ENCODE measurements around the gene TSPEAR. TPM values are rescaled to one million over a fixed set of nuclear protein-coding genes. Genes with fewer than 3 reads are reported as not detected.

Gene TSPEAR
- total and polyA plus RNA-seq, 5 experiments from 2014 or later: 0.07 TPM; not detected in 4

GRCh38 chr21:44737706-44738354 is 26.5 kb upstream of the TSPEAR start:
- Mint-ChIP-seq H3K27ac (peak overlapping the region in 4 of 10 donors; percentile 10 to 82 (median 70)), H3K4me3 (no peak overlapping the region), H3K9me3 (peaks cover 0 to 32% (median 2%) of the 10 kb centered on the region in 9 donors), H3K4me1 (peaks cover 4 to 11% (median 7%) of the 10 kb centered on the region in 4 donors), H3K27me3 (no peaks in the 10 kb centered on the region), H3K36me3 (peaks cover 0 to 9% (median 4%) of the 10 kb centered on the region in 3 donors)
- peak in 1 of 10 donors; percentile 23 for DNase-seq
- ATAC-seq: no peak
- POLR2A ChIA-PET: no interaction called here

DNA sequence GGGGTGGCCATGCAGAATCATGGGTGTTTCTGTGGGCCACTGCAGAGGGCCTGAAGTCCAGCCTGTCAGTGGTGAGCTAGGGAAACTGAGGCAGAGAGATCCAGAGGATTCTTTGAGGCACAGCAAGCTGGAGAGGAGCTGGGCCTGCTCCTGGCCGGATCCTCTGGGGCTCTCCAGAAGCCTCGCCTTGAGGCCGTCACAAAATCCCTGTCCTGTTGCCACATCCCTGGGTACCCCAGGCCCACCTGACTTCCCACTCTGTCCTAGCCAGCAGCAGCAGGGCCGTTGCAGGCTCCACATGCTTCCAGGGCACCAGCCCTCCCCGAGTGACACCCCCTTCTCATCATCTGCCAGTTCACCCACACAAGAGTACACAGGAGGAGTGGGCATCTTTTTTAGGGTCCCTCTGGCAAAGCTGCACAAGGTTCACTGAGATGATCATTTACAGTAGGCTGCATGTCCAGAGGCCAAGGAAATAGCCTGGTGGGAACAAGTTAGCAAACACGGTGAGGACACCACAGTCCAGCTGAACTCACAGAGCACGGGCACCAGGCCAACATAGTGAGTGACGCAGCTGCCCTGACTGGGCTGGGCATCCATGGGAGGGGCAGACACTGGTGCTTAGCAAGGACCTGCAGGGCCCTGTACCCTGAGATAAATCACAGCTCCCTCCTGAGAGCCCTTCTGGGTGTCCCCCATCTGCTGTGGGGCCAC is 25.1 kb upstream of the TSPEAR start:
- POLR2A ChIA-PET: interaction anchor here (0.6 kb wide), 1 partner anchor 38 kb away, joined by 3 read pairs; no protein-coding TSS in a partner anchor
- ATAC-seq (no peak), DNase-seq (no peak)
- Mint-ChIP-seq H3K27ac (peak overlapping the region in 1 of 10 donors; percentile 18), H3K27me3 (peaks cover 0 to 3% (median 0%) of the 10 kb centered on the region in 5 donors), H3K36me3 (peaks cover 0 to 9% (median 4%) of the 10 kb centered on the region in 3 donors), H3K4me3 (no peak overlapping the region), H3K4me1 (peaks cover 0 to 6% (median 3%) of the 10 kb centered on the region in 4 donors), H3K9me3 (peaks cover 0 to 32% (median 2%) of the 10 kb centered on the region in 9 donors)

DNA sequence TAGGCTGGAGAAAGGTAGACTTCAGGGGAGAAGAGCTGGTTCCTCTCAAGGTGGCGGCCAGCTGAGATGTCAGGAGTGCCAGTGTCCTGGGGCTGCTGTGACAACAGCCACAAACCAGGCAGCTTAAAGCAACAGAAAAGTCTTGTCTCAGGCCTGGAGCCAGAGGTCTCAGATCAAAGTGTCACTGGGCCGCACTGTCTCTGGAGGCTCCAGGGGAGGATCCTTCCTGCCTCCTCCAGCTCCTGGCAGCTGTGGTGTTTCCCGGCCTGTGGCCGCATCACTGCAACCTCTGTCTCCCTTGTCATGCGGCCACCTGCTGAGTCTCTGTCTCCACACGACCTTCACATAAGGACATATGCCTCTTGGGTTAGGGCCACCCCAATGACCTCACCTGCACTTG is 24.4 kb upstream of the TSPEAR start:
- DNase-seq (no peak), ATAC-seq (no peak)
- Mint-ChIP-seq H3K27ac (no peak overlapping the region), H3K4me3 (no peak overlapping the region), H3K27me3 (peaks cover 0 to 3% (median 0%) of the 10 kb centered on the region in 5 donors), H3K36me3 (peaks cover 0 to 9% (median 4%) of the 10 kb centered on the region in 3 donors), H3K4me1 (peaks cover 0 to 5% (median 2%) of the 10 kb centered on the region in 4 donors), H3K9me3 (peaks cover 0 to 32% (median 2%) of the 10 kb centered on the region in 9 donors)
- POLR2A ChIA-PET: no interaction called here

- ATAC-seq (no peak), DNase-seq (no peak)
- Mint-ChIP-seq H3K27ac (no peak overlapping the region), H3K4me3 (no peak overlapping the region), H3K4me1 (peaks cover 0 to 5% (median 2%) of the 10 kb centered on the region in 4 donors), H3K9me3 (peaks cover 0 to 28% (median 2%) of the 10 kb centered on the region in 9 donors), H3K36me3 (peaks cover 0 to 9% (median 4%) of the 10 kb centered on the region in 3 donors), H3K27me3 (peaks cover 0 to 3% (median 0%) of the 10 kb centered on the region in 5 donors)
- POLR2A ChIA-PET: no interaction called here
These were observed 23.5 kb upstream of the TSPEAR start for GRCh38 chr21:44734841-44735240.

DNA sequence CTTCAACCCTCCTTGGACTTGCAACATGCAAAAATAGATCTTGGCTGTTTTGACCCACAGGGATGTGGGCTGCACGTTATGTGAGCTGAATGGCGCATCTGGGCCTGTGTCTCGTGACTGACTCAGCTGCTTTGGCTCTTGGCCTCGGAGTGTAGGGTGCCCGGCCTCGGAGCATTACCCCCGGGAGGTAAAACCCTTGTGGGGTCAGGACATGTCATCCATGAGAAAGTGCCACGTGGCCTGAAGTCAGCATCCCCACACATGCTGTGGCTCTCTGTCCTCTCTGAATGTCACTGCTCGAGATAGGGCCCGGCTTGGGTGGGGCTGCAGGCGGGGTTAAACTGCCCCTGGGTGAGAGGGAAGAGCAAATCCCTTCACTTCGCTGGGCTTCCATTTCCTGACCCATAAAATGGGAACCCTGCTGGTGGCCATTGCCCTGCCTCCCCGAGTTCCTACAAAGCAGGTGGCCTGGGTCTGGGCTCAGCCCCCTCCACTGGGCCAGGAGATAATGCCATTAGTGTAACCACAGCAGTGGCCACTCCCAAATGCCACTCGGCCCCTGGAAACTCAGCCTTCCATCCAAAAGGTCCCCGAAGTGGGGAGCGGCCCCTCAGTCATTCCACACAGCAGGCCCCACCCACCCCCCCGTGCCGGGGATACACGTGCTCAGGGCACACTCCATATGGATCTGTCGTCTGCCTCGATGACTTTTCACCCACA is 22.8 kb upstream of the TSPEAR start:
- DNase-seq: no peak
- Mint-ChIP-seq H3K27ac (peak overlapping the region in 1 of 10 donors; percentile 34), H3K36me3 (peaks cover 0 to 9% (median 4%) of the 10 kb centered on the region in 3 donors), H3K9me3 (peaks cover 0 to 22% (median 2%) of the 10 kb centered on the region in 9 donors), H3K27me3 (peaks cover 0 to 3% (median 0%) of the 10 kb centered on the region in 5 donors), H3K4me3 (no peak overlapping the region), H3K4me1 (peaks cover 0 to 5% (median 2%) of the 10 kb centered on the region in 4 donors)
- no peak for ATAC-seq
- POLR2A ChIA-PET: interaction anchor here (1.9 kb wide), 1 partner anchor 77 kb away, joined by 5 read pairs; the partner anchor contains the start of gene KRTAP12-3

DNA sequence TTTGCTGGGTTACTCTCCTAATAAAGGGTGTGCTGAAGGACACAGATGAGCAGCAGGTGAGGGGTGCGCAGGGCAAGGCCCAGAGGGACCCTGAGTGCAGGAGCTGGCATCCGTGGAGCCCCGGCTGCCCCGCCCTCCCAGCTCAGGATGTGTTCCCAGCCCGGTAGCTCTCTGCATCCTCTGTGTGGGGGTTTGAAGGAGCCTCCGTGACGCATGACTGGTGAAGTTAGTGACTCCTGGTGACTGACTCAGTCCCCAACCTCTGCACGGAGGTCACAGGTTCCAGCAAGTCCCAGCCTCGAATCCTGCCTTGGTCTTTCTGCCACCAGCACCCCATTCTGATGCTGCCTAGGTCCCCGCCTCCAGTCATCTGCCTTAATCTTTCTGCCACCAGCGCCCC is 21.6 kb upstream of the TSPEAR start:
- H3K27ac Mint-ChIP-seq: no peak overlapping the region
- H3K9me3 Mint-ChIP-seq: peaks cover 0 to 12% (median 0%) of the 10 kb centered on the region in 9 donors
- no peak for DNase-seq
- ATAC-seq: no peak
- no peak overlapping the region for H3K4me3 Mint-ChIP-seq
- peaks cover 0 to 5% (median 4%) of the 10 kb centered on the region in 3 donors for H3K36me3 Mint-ChIP-seq
- H3K4me1 Mint-ChIP-seq: peaks cover 0 to 5% (median 2%) of the 10 kb centered on the region in 4 donors
- POLR2A ChIA-PET: interaction anchor here (1.9 kb wide), 1 partner anchor 75 kb away, joined by 5 read pairs; the partner anchor contains the start of gene KRTAP12-3
- peaks cover 0 to 3% (median 1%) of the 10 kb centered on the region in 5 donors for H3K27me3 Mint-ChIP-seq

- Mint-ChIP-seq H3K4me3 (peak overlapping the region in 1 of 10 donors; percentile 45), H3K27me3 (peaks cover 0 to 5% (median 1%) of the 10 kb centered on the region in 5 donors), H3K36me3 (no peaks in the 10 kb centered on the region), H3K27ac (no peak overlapping the region), H3K4me1 (peaks cover 0 to 4% (median 0%) of the 10 kb centered on the region in 4 donors), H3K9me3 (peaks cover 0 to 9% (median 0%) of the 10 kb centered on the region in 9 donors)
- no peak for ATAC-seq
- no peak for DNase-seq
- POLR2A ChIA-PET: interaction anchor here (1.9 kb wide), 1 partner anchor 75 kb away, joined by 5 read pairs; the partner anchor contains the start of gene KRTAP12-3
These were observed 20.9 kb upstream of the TSPEAR start for GRCh38 chr21:44732263-44732662.

DNA sequence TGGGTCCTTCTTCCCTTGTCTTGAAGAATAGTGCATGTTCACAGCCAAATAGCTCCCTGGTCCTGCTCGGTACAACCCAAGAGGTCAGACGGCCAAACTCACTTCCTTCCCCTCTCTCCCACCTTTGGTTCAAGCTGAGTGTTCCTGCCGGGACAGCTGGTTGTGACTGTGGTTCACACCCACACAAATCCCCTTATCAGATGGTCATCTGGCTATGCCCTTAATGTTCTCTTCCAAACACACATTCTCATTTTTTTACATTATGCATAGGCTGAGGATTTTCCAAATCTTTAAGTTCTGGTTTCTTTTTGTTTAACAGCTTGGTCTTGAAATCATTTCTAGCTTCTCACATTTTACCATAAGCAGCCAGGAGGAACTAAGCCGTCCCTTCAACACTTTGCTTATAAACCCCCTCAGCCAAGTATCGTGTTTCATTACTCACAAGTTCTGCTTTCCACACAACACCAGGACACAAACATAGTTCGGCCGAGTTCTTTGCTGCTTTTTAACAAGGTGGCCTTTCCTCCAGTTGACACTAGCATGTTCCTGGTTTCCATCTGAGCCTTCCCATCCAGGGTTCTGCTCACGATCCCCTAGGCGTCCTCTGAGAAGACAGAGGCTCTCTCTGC is 19.7 kb upstream of the TSPEAR start:
- Mint-ChIP-seq H3K27ac (peak overlapping the region in 4 of 10 donors; percentile 1 to 27 (median 17)), H3K4me3 (no peak overlapping the region), H3K36me3 (no peaks in the 10 kb centered on the region), H3K9me3 (no peaks in the 10 kb centered on the region), H3K4me1 (peaks cover 0 to 4% (median 0%) of the 10 kb centered on the region in 4 donors), H3K27me3 (peaks cover 0 to 11% (median 4%) of the 10 kb centered on the region in 5 donors)
- DNase-seq (no peak), ATAC-seq (no peak)
- POLR2A ChIA-PET: no interaction called here

DNA sequence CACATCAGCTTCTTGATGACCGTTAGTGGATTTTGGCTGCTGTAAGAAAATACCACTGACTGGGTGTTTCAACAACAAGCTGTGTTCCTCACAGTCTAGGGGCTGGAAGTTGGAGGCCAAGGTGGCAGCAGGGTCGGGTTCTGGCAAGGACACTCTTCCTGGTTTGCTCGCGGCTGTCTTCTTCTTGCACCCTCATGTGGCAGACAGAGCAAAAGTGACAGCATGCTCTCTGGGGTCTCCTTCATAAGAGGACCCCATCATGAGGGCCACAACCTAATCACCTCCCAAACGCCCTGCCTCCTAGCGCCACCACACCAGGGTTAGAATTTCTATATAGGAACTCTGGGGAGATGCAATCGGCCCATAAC is 18.6 kb upstream of the TSPEAR start:
- no peak for DNase-seq
- Mint-ChIP-seq H3K4me3 (no peak overlapping the region), H3K4me1 (peaks cover 0 to 4% (median 0%) of the 10 kb centered on the region in 4 donors), H3K27me3 (peaks cover 0 to 17% (median 5%) of the 10 kb centered on the region in 5 donors), H3K36me3 (no peaks in the 10 kb centered on the region), H3K27ac (no peak overlapping the region), H3K9me3 (no peaks in the 10 kb centered on the region)
- no peak for ATAC-seq
- POLR2A ChIA-PET: no interaction called here

GRCh38 chr21:44729336-44730027 is 18.1 kb upstream of the TSPEAR start:
- no peak overlapping the region for H3K4me3 Mint-ChIP-seq
- no peaks in the 10 kb centered on the region for H3K9me3 Mint-ChIP-seq
- ATAC-seq: no peak
- POLR2A ChIA-PET: no interaction called here
- peaks cover 0 to 17% (median 5%) of the 10 kb centered on the region in 5 donors for H3K27me3 Mint-ChIP-seq
- no peaks in the 10 kb centered on the region for H3K36me3 Mint-ChIP-seq
- H3K27ac Mint-ChIP-seq: no peak overlapping the region
- peaks cover 0 to 4% (median 0%) of the 10 kb centered on the region in 4 donors for H3K4me1 Mint-ChIP-seq
- no peak for DNase-seq

GRCh38 chr21:44728716-44729115 is 17.3 kb upstream of the TSPEAR start:
- no peaks in the 10 kb centered on the region for H3K36me3 Mint-ChIP-seq
- H3K4me3 Mint-ChIP-seq: no peak overlapping the region
- DNase-seq (no peak), ATAC-seq (no peak)
- POLR2A ChIA-PET: no interaction called here
- H3K27ac Mint-ChIP-seq: no peak overlapping the region
- H3K27me3 Mint-ChIP-seq: peaks cover 0 to 19% (median 5%) of the 10 kb centered on the region in 5 donors
- no peaks in the 10 kb centered on the region for H3K9me3 Mint-ChIP-seq
- H3K4me1 Mint-ChIP-seq: peaks cover 3 to 6% (median 5%) of the 10 kb centered on the region in 4 donors

Measured in naive thymus-derived CD8-positive, alpha-beta T cell (primary cell).